A549 treated with RU486 at 1 μM for 4 hours (cell line): ENCODE results near the gene PDGFB. TPM values are rescaled to one million over a fixed set of nuclear protein-coding genes. Genes with fewer than 3 reads are reported as not detected.

Experiments
- total RNA-seq: library from RNA; stranded (reverse); fragments of 200-300 nt; extraction: Qiagen RNA extraction; gene quantifications from 5 replicates; pipeline ENCODE4 v1.2.3, GENCODE V29; 2022; ENCODE audit warnings: low read depth

Gene PDGFB
- 2.8 to 3.8 TPM (median 3.3 TPM) in 5 replicates for total RNA-seq

GRCh38 chr22:39244496-39245129 lies at the start of gene PDGFB:
Gene PDGFB (minus strand): TSS chr22:39244982. CDS start chr22:39243963, 1,019 bp downstream.

Other genes with a start within 250 kb of the PDGFB start
- 25.4 to 28.4 TPM (median 26.5 TPM) in 5 replicates for gene APOBEC3C, start 230.7 kb downstream of the PDGFB start, total RNA-seq
- 0.09 to 0.60 TPM (median 0.20 TPM) in 3 of 5 replicates, not detected in the others for gene APOBEC3D, start 223.9 kb downstream of the PDGFB start, total RNA-seq
- gene APOBEC3F, start 204.1 kb downstream of the PDGFB start, total RNA-seq: 1.9 to 2.8 TPM (median 2.1 TPM) in 5 replicates
- gene APOBEC3G, start 167.7 kb downstream of the PDGFB start, total RNA-seq: not detected in 5 replicates
- 0.19 to 0.51 TPM (median 0.34 TPM) in 4 of 5 replicates, not detected in the other for gene APOBEC3H, start 147.7 kb downstream of the PDGFB start, total RNA-seq
- 0.58 to 1.6 TPM (median 1.1 TPM) in 5 replicates for gene CBX7, start 92.3 kb downstream of the PDGFB start, total RNA-seq
- 1,689 to 2,421 TPM (median 1,759 TPM) in 5 replicates for gene RPL3, start 74.6 kb upstream of the PDGFB start, total RNA-seq
- gene SYNGR1, start 105.0 kb upstream of the PDGFB start, total RNA-seq: 9.2 to 13.7 TPM (median 10.8 TPM) in 5 replicates
- 7.8 to 11.3 TPM (median 9.7 TPM) in 5 replicates for gene TAB1, start 154.8 kb upstream of the PDGFB start, total RNA-seq
- 0.23 to 0.57 TPM (median 0.36 TPM) in 5 replicates for gene MGAT3, start 212.0 kb upstream of the PDGFB start, total RNA-seq